Mesenchymal stem cell (in vitro differentiated cells and primary cell): ENCODE measurements around the gene MINDY4.
A peak's percentile ranks its signal among the peaks of the same experiment; 100 is the strongest.

Experiments
- DNase-seq: peaks from one replicate; pipeline ENCODE4 v3.0.0-alpha.2; 2013
- H2AFZ ChIP-seq: one replicate; pipeline ENCODE4 v1.6.1; 2013; ENCODE audit warnings: low read depth, mild to moderate bottlenecking, control low read depth, inconsistent platforms, low read length, moderate library complexity
- H2AK5ac ChIP-seq: 2 replicates; pipeline ENCODE4 v1.6.1; 2013; ENCODE audit warnings: low read length, moderate library complexity, mild to moderate bottlenecking, inconsistent platforms; ENCODE audit not compliant: severe bottlenecking
- H2BK120ac ChIP-seq: one replicate; pipeline ENCODE4 v1.6.1; 2013; ENCODE audit warnings: low read depth, mild to moderate bottlenecking, inconsistent platforms, low read length, moderate library complexity
- H2BK12ac ChIP-seq, 2 experiments: one replicate each; pipeline ENCODE4 v1.6.1; 2013; ENCODE audit warnings: inconsistent platforms in 2 of 2, low read length in 2 of 2, mild to moderate bottlenecking in 2 of 2, moderate library complexity in 2 of 2, control low read depth in 1 of 2
- H2BK15ac ChIP-seq: one replicate; pipeline ENCODE4 v1.6.1; 2013; ENCODE audit warnings: mild to moderate bottlenecking, low read depth, inconsistent platforms; ENCODE audit not compliant: poor library complexity, severe bottlenecking
- H2BK5ac ChIP-seq: 2 replicates; pipeline ENCODE4 v1.6.1; 2013; ENCODE audit warnings: low read depth, mild to moderate bottlenecking, low read length, control low read depth, inconsistent platforms; ENCODE audit not compliant: poor library complexity, severe bottlenecking
- H3K14ac ChIP-seq, 2 experiments: one replicate each; pipeline ENCODE4 v1.6.1; 2013; ENCODE audit warnings: inconsistent platforms in 2 of 2, low read length in 2 of 2, control low read depth in 1 of 2, mild to moderate bottlenecking in 1 of 2, moderate library complexity in 1 of 2
- H3K18ac ChIP-seq, 2 experiments: one replicate each; pipeline ENCODE4 v1.6.1; 2013; ENCODE audit warnings: inconsistent platforms in 2 of 2, low read length in 2 of 2, control low read depth in 1 of 2, low read depth in 1 of 2, mild to moderate bottlenecking in 1 of 2
- H3K23ac ChIP-seq, 2 experiments: one replicate each; pipeline ENCODE4 v1.6.1; 2013; ENCODE audit warnings: inconsistent platforms in 2 of 2, low read length in 2 of 2, mild to moderate bottlenecking in 2 of 2, moderate library complexity in 2 of 2, control low read depth in 1 of 2
- H3K27ac ChIP-seq: 2 replicates; pipeline ENCODE4 v1.5.1; 2013; ENCODE audit warnings: mild to moderate bottlenecking, moderate library complexity, low read length, control low read depth, inconsistent platforms; ENCODE audit not compliant: poor library complexity, severe bottlenecking
- H3K27me3 ChIP-seq, 2 experiments: 2 replicates each; pipeline versions ENCODE4 v1.6.1 to v1.7.0; 2013; ENCODE audit warnings: low read length in 2 of 2, mild to moderate bottlenecking in 2 of 2, moderate library complexity in 2 of 2, control low read depth in 1 of 2, inconsistent platforms in 1 of 2; ENCODE audit not compliant: control insufficient read depth in 1 of 2, insufficient read depth in 1 of 2
- H3K36me3 ChIP-seq, 2 experiments: 2 replicates each; pipeline versions ENCODE4 v1.6.1 to v1.7.0; 2013; ENCODE audit warnings: low read length in 2 of 2, control low read depth in 1 of 2, inconsistent platforms in 1 of 2, low read depth in 1 of 2, mild to moderate bottlenecking in 1 of 2; ENCODE audit not compliant: insufficient read depth in 2 of 2, control insufficient read depth in 1 of 2
- H3K4ac ChIP-seq, 2 experiments: one replicate each; pipeline ENCODE4 v1.6.1; 2013; ENCODE audit warnings: inconsistent platforms in 2 of 2, low read length in 2 of 2, mild to moderate bottlenecking in 2 of 2, moderate library complexity in 2 of 2, control low read depth in 1 of 2, low read depth in 1 of 2
- H3K4me1 ChIP-seq: 2 replicates; pipeline ENCODE4 v1.6.1; 2013; ENCODE audit warnings: low read depth, low read length, control low read depth; ENCODE audit not compliant: control insufficient read depth, insufficient read depth
- H3K4me2 ChIP-seq: 2 replicates; pipeline ENCODE4 v1.6.1; 2013; ENCODE audit warnings: low read length, mild to moderate bottlenecking, inconsistent platforms; ENCODE audit not compliant: poor library complexity, severe bottlenecking
- H3K4me3 ChIP-seq, 2 experiments: 2 replicates each; pipeline versions ENCODE4 v1.5.1 to v1.7.0; 2013; ENCODE audit warnings: low read length in 2 of 2, mild to moderate bottlenecking in 2 of 2, control low read depth in 1 of 2, low read depth in 1 of 2; ENCODE audit not compliant: insufficient read depth in 1 of 2
- H3K79me1 ChIP-seq: replicated peaks from 2 replicates; pipeline ENCODE4 v1.6.1; 2013; ENCODE audit warnings: mild to moderate bottlenecking, control low read depth, low read length, inconsistent platforms; ENCODE audit not compliant: poor library complexity, severe bottlenecking
- H3K9ac ChIP-seq: 2 replicates; pipeline ENCODE4 v1.7.0; 2013; ENCODE audit warnings: mild to moderate bottlenecking, low read length, moderate library complexity
- H3K9me3 ChIP-seq: 2 replicates; pipeline ENCODE4 v1.7.0; 2013; ENCODE audit warnings: mild to moderate bottlenecking, low read length; ENCODE audit not compliant: control insufficient read depth
- H4K8ac ChIP-seq: one replicate; pipeline ENCODE4 v1.6.1; 2013; ENCODE audit warnings: inconsistent platforms, mild to moderate bottlenecking, low read length, moderate library complexity
- H4K91ac ChIP-seq: one replicate; pipeline ENCODE4 v1.6.1; 2013; ENCODE audit warnings: mild to moderate bottlenecking, low read length, inconsistent platforms
- WGBS: methylation state at CpG from one replicate; pipeline ENCODE4 v1.1.7; 2013; ENCODE audit warnings: mixed read lengths; 5-methylcytosine and 5-hydroxymethylcytosine counted together

Gene MINDY4

DNA sequence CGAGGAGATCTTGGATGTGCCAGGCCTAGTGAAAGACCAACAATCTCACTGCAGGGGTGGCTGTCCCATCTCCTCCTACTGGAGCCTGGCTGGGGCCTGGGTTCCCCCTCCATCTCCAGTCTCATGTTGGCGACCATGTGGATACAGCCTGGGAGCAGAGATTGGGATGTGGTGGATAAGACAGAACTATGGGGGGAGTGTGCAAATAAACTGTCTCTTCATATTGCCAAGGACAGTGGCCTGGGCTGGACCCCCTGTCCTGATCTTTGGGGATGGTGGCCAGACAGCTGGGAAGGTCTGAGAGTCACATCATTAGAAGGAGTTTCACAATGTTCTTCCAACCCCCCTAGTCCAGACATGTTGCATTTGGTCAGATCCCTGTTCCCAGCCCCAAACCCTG, 5.8 kb upstream of the MINDY4 start:
- Histone ChIP-seq H3K4me1 (peaks cover 5% of the 10 kb centered on the region), H3K9me3 (peaks cover 8% of the 10 kb centered on the region), H4K8ac (peak overlapping the region; percentile 32), H3K14ac (no peak overlapping the region), H3K36me3 (no peaks in the 10 kb centered on the region), H2BK12ac (peak overlapping the region in 1 of 2 experiments; percentile 15), H2AFZ (no peak overlapping the region), H4K91ac (no peak overlapping the region), H3K27ac (no peak overlapping the region), H3K79me1 (no peaks in the 10 kb centered on the region), H3K27me3 (no peaks in the 10 kb centered on the region), H2BK15ac (peak overlapping the region; percentile 1), H3K9ac (no peak overlapping the region), H3K4ac (no peak overlapping the region), H2AK5ac (no peak overlapping the region), H3K4me3 (no peak overlapping the region), H3K18ac (peak overlapping the region; percentile 25 to 60), H3K23ac (no peak overlapping the region), H2BK120ac (no peak overlapping the region), H2BK5ac (no peak overlapping the region), H3K4me2 (no peak overlapping the region)
- 95% methylated on average over 2 of the region's 2 CpGs for WGBS
- no peak for DNase-seq

DNA sequence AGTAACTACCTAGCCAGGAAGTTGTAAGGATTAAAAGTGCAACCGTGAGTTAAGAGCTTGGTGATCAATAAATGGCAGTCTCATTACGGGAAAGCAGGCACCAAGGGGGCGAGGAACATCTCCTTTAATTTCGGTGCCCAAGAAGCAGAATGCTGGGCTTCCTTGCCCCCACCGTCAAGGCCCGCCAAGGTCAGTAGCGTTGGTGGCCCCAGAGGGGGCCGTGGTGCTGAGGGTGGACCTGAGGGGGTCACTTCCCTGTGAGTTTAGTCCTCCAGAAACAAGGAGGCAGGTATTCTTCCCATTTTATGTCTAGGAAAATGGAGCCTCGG, 408 bp upstream of the MINDY4 start:
- peaks cover 30% of the 10 kb centered on the region for H3K79me1 ChIP-seq
- peak overlapping the region; percentile 94 for H3K4me2 ChIP-seq
- H3K4me3 ChIP-seq, result peak overlapping the region in 1 of 2 experiments; percentile 81
- peak overlapping the region; percentile 29 for H2AFZ ChIP-seq
- peak overlapping the region; percentile 77 to 78 for H3K4ac ChIP-seq
- peak overlapping the region; percentile 94 for H2BK15ac ChIP-seq
- peaks cover 0 to 10% of the 10 kb centered on the region in 2 experiments for H3K36me3 ChIP-seq
- H3K9me3 ChIP-seq, result no peaks in the 10 kb centered on the region
- no peak overlapping the region for H3K23ac ChIP-seq
- peak overlapping the region; percentile 87 for H2BK120ac ChIP-seq
- no peak overlapping the region for H3K27ac ChIP-seq
- peak overlapping the region; percentile 22 to 37 for H2BK12ac ChIP-seq
- no peak overlapping the region for H2BK5ac ChIP-seq
- H2AK5ac ChIP-seq, result peak overlapping the region; percentile 57
- H4K91ac ChIP-seq, result peak overlapping the region; percentile 83
- 56% methylated on average over 9 of the region's 9 CpGs for WGBS
- H3K14ac ChIP-seq, result no peak overlapping the region
- H4K8ac ChIP-seq, result peak overlapping the region; percentile 97
- H3K9ac ChIP-seq, result peak overlapping the region; percentile 96
- H3K27me3 ChIP-seq, result no peaks in the 10 kb centered on the region
- H3K18ac ChIP-seq, result peak overlapping the region; percentile 71 to 92
- no peak for DNase-seq
- peaks cover 10% of the 10 kb centered on the region for H3K4me1 ChIP-seq

DNA sequence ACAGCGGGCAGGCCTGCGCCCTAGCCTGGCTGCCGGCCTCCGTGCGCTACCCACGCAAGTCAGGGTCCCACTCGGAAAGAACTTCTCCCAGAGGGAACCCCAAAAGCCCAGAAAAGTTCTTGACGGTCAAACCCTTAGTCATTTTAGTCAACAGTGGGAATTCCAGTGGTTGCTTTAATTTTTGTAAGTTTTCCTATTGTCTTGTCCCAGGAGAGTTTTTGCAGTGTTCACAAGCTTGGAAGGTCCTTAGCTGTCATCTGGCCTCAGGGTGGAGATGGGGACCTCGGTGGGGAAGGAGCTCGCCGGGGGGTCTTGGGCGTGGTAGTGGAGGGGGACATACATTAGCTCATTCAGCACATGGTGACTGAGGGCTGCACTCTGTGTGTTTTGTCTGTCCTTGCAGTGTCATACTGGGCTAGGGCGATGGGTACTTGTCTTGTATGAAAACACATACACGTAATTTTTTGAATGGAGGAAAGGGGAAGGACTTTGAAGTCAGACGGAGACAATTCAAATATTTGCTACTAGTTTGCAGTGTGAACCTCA, 736 bp downstream of the MINDY4 start:
- Histone ChIP-seq H3K27ac (no peak overlapping the region), H3K4ac (peak overlapping the region in 1 of 2 experiments; percentile 70), H3K27me3 (no peaks in the 10 kb centered on the region), H3K9me3 (no peaks in the 10 kb centered on the region), H4K8ac (peak overlapping the region; percentile 74), H3K4me2 (peak overlapping the region; percentile 94), H3K4me1 (peaks cover 8% of the 10 kb centered on the region), H2BK120ac (peak overlapping the region; percentile 90), H2BK15ac (no peak overlapping the region), H2AFZ (peak overlapping the region; percentile 75), H3K36me3 (peaks cover under 1 to 15% of the 10 kb centered on the region in 2 experiments), H2AK5ac (peak overlapping the region; percentile 29), H3K79me1 (peaks cover 39% of the 10 kb centered on the region), H3K14ac (peak overlapping the region in 1 of 2 experiments; percentile 84), H3K18ac (peak overlapping the region; percentile 40 to 41), H2BK12ac (no peak overlapping the region), H3K23ac (no peak overlapping the region), H3K4me3 (peak overlapping the region; percentile 81 to 90), H4K91ac (peak overlapping the region; percentile 70), H3K9ac (peak overlapping the region; percentile 96), H2BK5ac (no peak overlapping the region)
- WGBS, result 16% methylated on average over 15 of the region's 15 CpGs
- DNase-seq, result peak; percentile 32

DNA sequence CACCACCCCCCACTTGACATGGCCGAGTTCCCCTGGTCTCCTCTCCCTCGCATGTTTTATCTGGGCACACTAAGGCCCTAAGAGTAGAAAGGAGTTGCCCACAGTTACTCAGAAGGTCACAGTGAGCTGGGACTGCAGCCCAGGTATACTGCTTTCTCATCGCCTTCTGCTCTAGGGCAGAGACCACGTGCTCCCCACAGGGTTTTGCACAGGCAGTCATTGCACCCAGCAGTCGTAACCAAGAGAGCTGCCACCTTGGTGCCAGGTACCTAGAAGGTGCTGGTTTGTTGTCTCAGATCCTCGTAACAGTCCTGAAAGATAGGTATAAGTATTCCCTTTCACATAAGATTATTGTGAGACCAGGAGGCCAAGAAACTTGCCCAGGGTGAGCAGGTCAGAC, 1.8 kb downstream of the MINDY4 start:
- no peak overlapping the region for H2BK15ac ChIP-seq
- DNase-seq, result no peak
- 98% methylated on average over 6 of the region's 6 CpGs for WGBS

More for the DNA sequence above, 1.8 kb downstream of the MINDY4 start:
- no peak overlapping the region for H2BK5ac ChIP-seq
- H2AK5ac ChIP-seq, result peak overlapping the region; percentile 62
- H3K79me1 ChIP-seq, result peaks cover 49% of the 10 kb centered on the region
- H3K9me3 ChIP-seq, result no peaks in the 10 kb centered on the region
- peak overlapping the region in 1 of 2 experiments; percentile 81 for H3K4me3 ChIP-seq
- H2BK120ac ChIP-seq, result no peak overlapping the region
- H3K4me2 ChIP-seq, result no peak overlapping the region
- no peak overlapping the region for H3K18ac ChIP-seq
- peaks cover 8% of the 10 kb centered on the region for H3K4me1 ChIP-seq
- no peaks in the 10 kb centered on the region for H3K27me3 ChIP-seq
- H3K14ac ChIP-seq, result no peak overlapping the region
- H3K27ac ChIP-seq, result no peak overlapping the region
- H3K9ac ChIP-seq, result no peak overlapping the region
- no peak overlapping the region for H2BK12ac ChIP-seq
- no peak overlapping the region for H4K91ac ChIP-seq
- H4K8ac ChIP-seq, result no peak overlapping the region
- H3K4ac ChIP-seq, result no peak overlapping the region
- no peak overlapping the region for H2AFZ ChIP-seq
- no peak overlapping the region for H3K23ac ChIP-seq
- peaks cover 7 to 15% of the 10 kb centered on the region in 2 experiments for H3K36me3 ChIP-seq
